HepG2 (cell line): Measurements from ENCODE around the gene CCDC183. TPM values are rescaled to one million over a fixed set of nuclear protein-coding genes. Genes with fewer than 3 reads are reported as not detected.
"Not testable (repeated sequence)": the region's sequence is repeated elsewhere in the genome, so short reads cannot be mapped to it uniquely, and the experiment has no call there.

ENCODE experiments used
- ATAC-seq: fragments of 200-7000 bp; cut with Tn5 transposase; 3 replicates; pipeline ENCODE4 v1.9.1; 2020; ENCODE audit warnings: mild to moderate bottlenecking, moderate library complexity
- BruUV-seq: library from RNA; stranded (reverse); fragments of 400-500 nt; replicated peaks from 2 replicates; lab custom pipeline; 2021; lab: Mats Ljungman, UMichigan
- CTCF ChIA-PET: fragments of 300-600 bp; formaldehyde crosslinking; extraction: SDS; loops from one replicate; lab custom pipeline; 2021; ENCODE audit warnings: low total read pairs, inconsistent platforms, low intra/inter-chr PET ratio; lab: Yijun Ruan, JAX
- POLR2A ChIA-PET: fragments of 350-600 bp; sonication (Branson Sonifier 250); formaldehyde crosslinking; loops from one replicate; lab custom pipeline; 2020; ENCODE audit warnings: antibody characterized with exemption, inconsistent platforms; lab: Yijun Ruan, JAX
- DNase-seq: peaks from one replicate; pipeline ENCODE4 v3.0.0-alpha.2; 2015; ENCODE audit warnings: low spot score
- FAIRE-seq: peaks from 3 replicates; lab custom pipeline; 2011; peaks lifted over from hg19 to GRCh38; lab: Jason Lieb, UNC
- H2AFZ ChIP-seq: one replicate; pipeline ENCODE4 v1.6.1; 2011; ENCODE audit warnings: low read length, inconsistent platforms
- H3K27ac ChIP-seq: fragments of 300-600 bp; 3 replicates; pipeline ENCODE4 v1.8.0; 2011; ENCODE audit warnings: mixed run types, mild to moderate bottlenecking, mixed read lengths, low read length, inconsistent platforms; ENCODE audit not compliant: insufficient read depth; ENCODE audit errors: extremely low read length
- H3K27me3 ChIP-seq, 2 experiments: fragments of 200-600 bp in 1 of 2; 2 replicates in 1 of 2; 3 replicates in 1 of 2; pipeline versions ENCODE4 v1.6.0 to v1.8.0; 2011; ENCODE audit warnings: low read length in 2 of 2, mild to moderate bottlenecking in 2 of 2, moderate library complexity in 2 of 2, inconsistent platforms in 1 of 2; ENCODE audit not compliant: insufficient read depth in 2 of 2, control insufficient read depth in 1 of 2
- H3K36me3 ChIP-seq, 2 experiments: fragments of 200-600 bp in 1 of 2; replicated peaks in 1 of 2; 2 replicates in 1 of 2; 3 replicates in 1 of 2; pipeline versions ENCODE4 v1.5.1 to v1.8.0; 2011; ENCODE audit warnings: low read length in 2 of 2, inconsistent platforms in 1 of 2; ENCODE audit not compliant: insufficient read depth in 2 of 2, control insufficient read depth in 1 of 2
- H3K4me1 ChIP-seq: 2 replicates; pipeline ENCODE4 v1.5.1; 2012; ENCODE audit warnings: low read length, inconsistent platforms; ENCODE audit not compliant: insufficient read depth
- H3K4me2 ChIP-seq: 2 replicates; pipeline ENCODE4 v1.6.0; 2011; ENCODE audit warnings: low read depth, low read length, inconsistent platforms
- H3K4me3 ChIP-seq, 3 experiments: fragments of 200-600 bp in 1 of 3; sonication (generic), shearing (Covaris generic) in 1 of 3; replicated peaks in 1 of 3; 2 replicates each; pipeline ENCODE4 v1.5.1; 2011 to 2016; ENCODE audit warnings: low read length in 3 of 3, inconsistent platforms in 2 of 3, low read depth in 2 of 3, mild to moderate bottlenecking in 2 of 3, control low read depth in 1 of 3, mixed read lengths in 1 of 3; ENCODE audit not compliant: insufficient read depth in 1 of 3
- H3K79me2 ChIP-seq: one replicate; pipeline ENCODE4 v1.6.1; 2011; ENCODE audit warnings: low read length, inconsistent platforms; ENCODE audit not compliant: insufficient read depth
- H3K9ac ChIP-seq: 2 replicates; pipeline ENCODE4 v1.6.0; 2011; ENCODE audit warnings: mild to moderate bottlenecking, low read depth, low read length, inconsistent platforms; ENCODE audit not compliant: insufficient read depth
- H3K9me3 ChIP-seq: 2 replicates; pipeline ENCODE4 v1.5.1; 2012; ENCODE audit warnings: mild to moderate bottlenecking, low read length
- H4K20me1 ChIP-seq: 2 replicates; pipeline ENCODE4 v1.6.0; 2011; ENCODE audit warnings: inconsistent platforms, mild to moderate bottlenecking, low read length, moderate library complexity; ENCODE audit not compliant: insufficient read depth
- AGO2 ChIP-seq: fragments of 200-400 bp; formaldehyde crosslinking; optimal IDR thresholded peaks from 2 replicates; pipeline ENCODE3; 2017; ENCODE audit warnings: mild to moderate bottlenecking, low read depth, low read length, moderate library complexity
- ELF4 ChIP-seq: sonication (generic); formaldehyde crosslinking; IDR thresholded peaks from 2 replicates; pipeline ENCODE4 v1.5.0; 2020; ENCODE audit warnings: missing genetic modification reagents, mild to moderate bottlenecking, moderate library complexity, borderline replicate concordance
- POLR2AphosphoS5 ChIP-seq: IDR thresholded peaks from 2 replicates; pipeline ENCODE4 v1.6.1; 2012; ENCODE audit warnings: low read depth, low read length
- RBM22 ChIP-seq: fragments of 200-400 bp; formaldehyde crosslinking; optimal IDR thresholded peaks from 2 replicates; pipeline ENCODE3; 2017; ENCODE audit warnings: mild to moderate bottlenecking, low read length, moderate library complexity
- YY1 ChIP-seq: IDR thresholded peaks from 2 replicates; pipeline ENCODE4 v1.6.1; 2011; ENCODE audit warnings: low read length, low read depth, moderate library complexity, mild to moderate bottlenecking; ENCODE audit not compliant: insufficient read depth, insufficient replicate concordance
- ZNF747 ChIP-seq: sonication (generic); formaldehyde crosslinking; IDR thresholded peaks from 2 replicates; pipeline ENCODE4 v1.8.1; 2023; ENCODE audit warnings: missing genetic modification reagents, mild to moderate bottlenecking, borderline replicate concordance
- ZNF788 ChIP-seq: sonication (generic); formaldehyde crosslinking; IDR thresholded peaks from 2 replicates; pipeline ENCODE4 v1.5.0; 2020; ENCODE audit warnings: mild to moderate bottlenecking, missing genetic modification reagents, borderline replicate concordance
- WGBS: methylation state at CpG from one replicate; pipeline ENCODE4 v1.1.6; 2017; ENCODE audit warnings: low lambda C conversion rate; 5-methylcytosine and 5-hydroxymethylcytosine counted together
- in situ Hi-C: cut with HindIII; loops from 2 replicates; pipeline ENCODE4 v1.10.0; 2017; ENCODE audit warnings: low pct_unique_long_range_greater_than_20kb; ENCODE audit not compliant: extremely low pct_ligation_motif_present
- intact Hi-C: fragments of 100-400 bp; cut with micrococcal nuclease; formaldehyde crosslinking; loops from one replicate; pipeline ENCODE4 v1.10.0; 2022; ENCODE audit not compliant: unreplicated experiment
- polyA plus RNA-seq, 8 experiments: library from polyadenylated mRNA; depleted of rRNA in 3 of 8; stranded (reverse) in 7 of 8; unstranded in 1 of 8; fragments of >200 nt; fragmentation: Illumina TruSeq in 4 of 8; extraction: Trizol in 4 of 8; gene quantifications; 2 replicates each; pipeline versions ENCODE4 v1.2.1 to v1.2.3, GENCODE V29; 2011 to 2016; ENCODE audit warnings: low read depth in 4 of 8, missing spikeins in 1 of 8, mixed read lengths in 1 of 8; ENCODE audit not compliant: insufficient read depth in 1 of 8
- total RNA-seq, 5 experiments: library from RNA; depleted of rRNA; stranded (reverse); fragments of >200 nt; fragmentation: Illumina TruSeq; extraction: Trizol; gene quantifications; 2 replicates each; pipeline ENCODE4 v1.2.3, GENCODE V29; 2016; ENCODE audit warnings: low read depth in 1 of 5
- TF ChIP-seq, protein P1 (sequence below): sonication (generic); formaldehyde crosslinking; IDR thresholded peaks from 2 replicates; pipeline ENCODE4 v1.5.1; 2020; ENCODE audit warnings: mild to moderate bottlenecking, missing genetic modification reagents, borderline replicate concordance
- TF ChIP-seq, protein P2 (sequence below), 2 experiments: sonication (generic) in 1 of 2; formaldehyde crosslinking in 1 of 2; IDR thresholded peaks; 2 replicates each; pipeline versions ENCODE4 v1.5.1 to v1.6.1; 2011 to 2020; ENCODE audit warnings: borderline replicate concordance in 1 of 2, low read depth in 1 of 2, low read length in 1 of 2, mild to moderate bottlenecking in 1 of 2, missing genetic modification reagents in 1 of 2, moderate library complexity in 1 of 2
- TF ChIP-seq, protein P3 (sequence below): sonication (generic); formaldehyde crosslinking; IDR thresholded peaks from 2 replicates; pipeline ENCODE4 v1.5.0; 2020; ENCODE audit warnings: mild to moderate bottlenecking, missing genetic modification reagents

The CCDC183 gene
- total and polyA plus RNA-seq, 2 of the 13 experiments (the other 11 are each of a cell fraction or from before 2014, with no cell fraction given), result 5.0 to 66.4 TPM

DNA sequence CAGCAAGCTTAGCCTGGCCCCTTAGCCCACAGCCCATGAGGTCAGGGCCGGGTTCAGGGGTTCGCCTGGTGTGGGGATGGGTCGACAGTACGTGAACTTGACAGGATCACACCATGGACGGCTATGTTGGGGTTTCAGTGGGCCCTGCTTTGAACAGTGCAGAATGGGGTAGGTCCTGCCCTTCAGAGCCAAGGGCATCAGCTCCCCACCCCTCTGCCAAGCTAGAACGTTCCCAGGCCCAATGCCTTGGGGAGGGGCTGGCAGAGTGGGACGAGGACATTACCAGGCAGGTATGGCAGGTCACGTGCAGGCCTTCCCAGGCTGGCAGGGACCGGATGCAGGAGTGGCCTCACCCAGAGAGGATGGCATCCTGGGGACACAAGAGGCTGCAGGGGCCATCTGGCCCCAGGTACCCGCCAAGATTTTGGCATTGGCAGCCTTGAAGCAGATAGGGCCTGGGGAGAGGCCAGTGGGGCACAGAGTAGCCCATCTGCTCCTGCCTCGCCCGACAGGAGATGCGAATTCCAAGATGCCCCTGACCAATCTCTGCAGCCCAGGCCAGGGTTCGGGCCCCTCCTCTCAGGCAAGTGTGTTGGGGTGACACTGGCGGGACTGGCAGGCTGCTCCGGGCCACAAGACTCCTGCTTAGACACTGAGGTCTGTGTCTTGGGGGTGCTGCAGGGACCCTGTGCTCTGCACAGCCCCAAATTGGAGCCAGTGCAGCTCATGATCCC lies 45.7 kb downstream of the CCDC183 start:
- in situ Hi-C loops, result loop anchor here (10.0 kb wide), 1 partner anchor 193 kb away; the partner anchor contains the start of gene FUT7
- BruUV-seq, FAIRE-seq, DNase-seq, H3K36me3 ChIP-seq, H3K9me3 ChIP-seq, H4K20me1 ChIP-seq, H3K79me2 ChIP-seq, H3K9ac ChIP-seq, H2AFZ ChIP-seq, intact Hi-C loops, CTCF ChIA-PET, H3K27me3 ChIP-seq: not testable (repeated sequence)
- Histone ChIP-seq H3K4me3 (peak overlapping the region in 2 of 3 experiments; percentile 56 to 73; a peak in 3 of 6 replicates), H3K4me1 (peaks cover 41% of the 10 kb centered on the region), H3K27ac (peak overlapping the region; percentile 62), H3K4me2 (peak overlapping the region; percentile 77)
- 35% methylated on average over 4 of the region's 16 CpGs for WGBS
- POLR2A ChIA-PET, result interaction anchor here (1.0 to 2.3 kb wide), 7 partner anchors 17 to 106 kb away, joined by 3 to 7 read pairs (median 5); partner anchors contain the start of genes EDF1 and TMEM141
- peak; percentile 4 for ATAC-seq
- peak; percentile 60; the same call in 1 of the 2 replicates for TF ChIP-seq ELF4 (CRISPR knock-in tag)
- peak; percentile 43 for TF ChIP-seq RBM22
- peak; percentile 18 for TF ChIP-seq YY1
- TF ChIP-seq, protein P1, sequence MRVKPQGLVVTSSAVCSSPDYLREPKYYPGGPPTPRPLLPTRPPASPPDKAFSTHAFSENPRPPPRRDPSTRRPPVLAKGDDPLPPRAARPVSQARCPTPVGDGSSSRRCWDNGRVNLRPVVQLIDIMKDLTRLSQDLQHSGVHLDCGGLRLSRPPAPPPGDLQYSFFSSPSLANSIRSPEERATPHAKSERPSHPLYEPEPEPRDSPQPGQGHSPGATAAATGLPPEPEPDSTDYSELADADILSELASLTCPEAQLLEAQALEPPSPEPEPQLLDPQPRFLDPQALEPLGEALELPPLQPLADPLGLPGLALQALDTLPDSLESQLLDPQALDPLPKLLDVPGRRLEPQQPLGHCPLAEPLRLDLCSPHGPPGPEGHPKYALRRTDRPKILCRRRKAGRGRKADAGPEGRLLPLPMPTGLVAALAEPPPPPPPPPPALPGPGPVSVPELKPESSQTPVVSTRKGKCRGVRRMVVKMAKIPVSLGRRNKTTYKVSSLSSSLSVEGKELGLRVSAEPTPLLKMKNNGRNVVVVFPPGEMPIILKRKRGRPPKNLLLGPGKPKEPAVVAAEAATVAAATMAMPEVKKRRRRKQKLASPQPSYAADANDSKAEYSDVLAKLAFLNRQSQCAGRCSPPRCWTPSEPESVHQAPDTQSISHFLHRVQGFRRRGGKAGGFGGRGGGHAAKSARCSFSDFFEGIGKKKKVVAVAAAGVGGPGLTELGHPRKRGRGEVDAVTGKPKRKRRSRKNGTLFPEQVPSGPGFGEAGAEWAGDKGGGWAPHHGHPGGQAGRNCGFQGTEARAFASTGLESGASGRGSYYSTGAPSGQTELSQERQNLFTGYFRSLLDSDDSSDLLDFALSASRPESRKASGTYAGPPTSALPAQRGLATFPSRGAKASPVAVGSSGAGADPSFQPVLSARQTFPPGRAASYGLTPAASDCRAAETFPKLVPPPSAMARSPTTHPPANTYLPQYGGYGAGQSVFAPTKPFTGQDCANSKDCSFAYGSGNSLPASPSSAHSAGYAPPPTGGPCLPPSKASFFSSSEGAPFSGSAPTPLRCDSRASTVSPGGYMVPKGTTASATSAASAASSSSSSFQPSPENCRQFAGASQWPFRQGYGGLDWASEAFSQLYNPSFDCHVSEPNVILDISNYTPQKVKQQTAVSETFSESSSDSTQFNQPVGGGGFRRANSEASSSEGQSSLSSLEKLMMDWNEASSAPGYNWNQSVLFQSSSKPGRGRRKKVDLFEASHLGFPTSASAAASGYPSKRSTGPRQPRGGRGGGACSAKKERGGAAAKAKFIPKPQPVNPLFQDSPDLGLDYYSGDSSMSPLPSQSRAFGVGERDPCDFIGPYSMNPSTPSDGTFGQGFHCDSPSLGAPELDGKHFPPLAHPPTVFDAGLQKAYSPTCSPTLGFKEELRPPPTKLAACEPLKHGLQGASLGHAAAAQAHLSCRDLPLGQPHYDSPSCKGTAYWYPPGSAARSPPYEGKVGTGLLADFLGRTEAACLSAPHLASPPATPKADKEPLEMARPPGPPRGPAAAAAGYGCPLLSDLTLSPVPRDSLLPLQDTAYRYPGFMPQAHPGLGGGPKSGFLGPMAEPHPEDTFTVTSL (CRISPR knock-in tag), result peak; percentile 5; the same call in 1 of the 2 replicates
- peak; percentile 51; the same call in 1 of the 2 replicates for TF ChIP-seq POLR2AphosphoS5
- TF ChIP-seq, protein P2, sequence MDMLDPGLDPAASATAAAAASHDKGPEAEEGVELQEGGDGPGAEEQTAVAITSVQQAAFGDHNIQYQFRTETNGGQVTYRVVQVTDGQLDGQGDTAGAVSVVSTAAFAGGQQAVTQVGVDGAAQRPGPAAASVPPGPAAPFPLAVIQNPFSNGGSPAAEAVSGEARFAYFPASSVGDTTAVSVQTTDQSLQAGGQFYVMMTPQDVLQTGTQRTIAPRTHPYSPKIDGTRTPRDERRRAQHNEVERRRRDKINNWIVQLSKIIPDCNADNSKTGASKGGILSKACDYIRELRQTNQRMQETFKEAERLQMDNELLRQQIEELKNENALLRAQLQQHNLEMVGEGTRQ (IDR thresholded peaks at IDR 0.05; ENCODE audit: low read depth, low read length), result 0 out of 2 replicates have a peak, but pooled peaks have one; percentile 13
- TF ChIP-seq, protein P2 (CRISPR knock-in tag; IDR thresholded peaks at IDR 0.05; ENCODE audit: borderline replicate concordance), result peak; percentile 72
- TF ChIP-seq AGO2, result peak; percentile 53
- TF ChIP-seq, protein P3, sequence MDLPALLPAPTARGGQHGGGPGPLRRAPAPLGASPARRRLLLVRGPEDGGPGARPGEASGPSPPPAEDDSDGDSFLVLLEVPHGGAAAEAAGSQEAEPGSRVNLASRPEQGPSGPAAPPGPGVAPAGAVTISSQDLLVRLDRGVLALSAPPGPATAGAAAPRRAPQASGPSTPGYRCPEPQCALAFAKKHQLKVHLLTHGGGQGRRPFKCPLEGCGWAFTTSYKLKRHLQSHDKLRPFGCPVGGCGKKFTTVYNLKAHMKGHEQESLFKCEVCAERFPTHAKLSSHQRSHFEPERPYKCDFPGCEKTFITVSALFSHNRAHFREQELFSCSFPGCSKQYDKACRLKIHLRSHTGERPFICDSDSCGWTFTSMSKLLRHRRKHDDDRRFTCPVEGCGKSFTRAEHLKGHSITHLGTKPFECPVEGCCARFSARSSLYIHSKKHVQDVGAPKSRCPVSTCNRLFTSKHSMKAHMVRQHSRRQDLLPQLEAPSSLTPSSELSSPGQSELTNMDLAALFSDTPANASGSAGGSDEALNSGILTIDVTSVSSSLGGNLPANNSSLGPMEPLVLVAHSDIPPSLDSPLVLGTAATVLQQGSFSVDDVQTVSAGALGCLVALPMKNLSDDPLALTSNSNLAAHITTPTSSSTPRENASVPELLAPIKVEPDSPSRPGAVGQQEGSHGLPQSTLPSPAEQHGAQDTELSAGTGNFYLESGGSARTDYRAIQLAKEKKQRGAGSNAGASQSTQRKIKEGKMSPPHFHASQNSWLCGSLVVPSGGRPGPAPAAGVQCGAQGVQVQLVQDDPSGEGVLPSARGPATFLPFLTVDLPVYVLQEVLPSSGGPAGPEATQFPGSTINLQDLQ (CRISPR knock-in tag), result 0 out of 2 replicates have a peak, but pooled peaks have one; percentile 57
- TF ChIP-seq ZNF747 (CRISPR knock-in tag), result peak; percentile 65; the same call in 1 of the 2 replicates
- 0 out of 2 replicates have a peak, but pooled peaks have one; percentile 22 for TF ChIP-seq ZNF788 (CRISPR knock-in tag)
